ENCODE measurements around the gene CPEB3.

CPEB3 gene

DNA sequence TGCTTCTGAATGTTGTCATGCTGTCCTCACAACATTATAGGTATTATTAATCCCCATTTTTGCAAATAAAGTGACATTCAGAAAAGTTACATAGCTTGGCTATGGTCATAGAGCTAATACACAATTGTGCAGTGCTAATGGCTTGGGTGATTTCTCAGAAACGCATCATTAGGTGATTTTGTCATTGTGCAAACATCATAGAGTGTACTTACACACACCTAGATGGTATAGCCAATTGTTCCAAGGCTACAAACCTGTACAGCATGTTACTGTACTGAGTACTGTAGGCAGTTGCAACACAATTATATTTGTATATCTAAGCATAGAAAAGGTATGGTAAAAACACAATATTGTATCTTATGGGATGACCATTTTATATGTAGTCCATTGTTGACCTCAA is 276.3 kb downstream of the CPEB3 start:
- DNase-seq, result peak; percentile 20

GRCh38 chr10:92011560-92012214 is 279.2 kb downstream of the CPEB3 start:
- no peak for DNase-seq

DNA sequence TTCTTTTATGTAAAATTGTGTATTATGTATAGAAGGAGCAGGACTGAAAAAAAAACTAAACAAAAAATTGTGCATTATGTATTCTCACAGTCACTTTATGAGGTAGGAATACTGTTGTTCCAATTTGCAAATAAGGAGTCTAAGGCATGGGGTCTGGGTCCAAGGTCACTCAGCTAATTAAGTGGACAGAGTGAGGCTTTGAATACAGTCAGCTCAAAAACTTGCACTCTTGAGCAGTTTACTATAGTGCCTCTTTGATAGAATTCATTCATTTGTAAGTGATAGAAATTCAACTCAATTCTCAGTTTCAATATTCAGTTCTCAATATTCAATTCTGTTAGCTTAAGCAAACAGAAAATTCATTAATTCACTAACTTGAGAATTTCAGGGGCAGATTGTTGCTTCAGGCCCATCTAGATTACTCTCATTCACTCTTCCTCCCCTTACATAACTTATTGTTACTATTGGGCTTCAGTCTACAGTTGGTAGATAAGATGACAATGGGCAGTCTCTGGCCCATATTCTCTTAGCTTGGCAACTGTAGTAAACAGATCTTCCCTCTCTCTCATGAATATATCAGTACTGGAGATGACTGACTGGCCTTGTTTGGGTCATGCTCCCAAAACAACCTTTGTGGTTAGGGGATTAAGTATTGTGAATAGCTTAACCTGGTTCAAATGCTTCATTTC is 280.7 kb downstream of the CPEB3 start:
- DNase-seq, result no peak

- DNase-seq, result no peak
Observed at GRCh38 chr10:92009445-92009844, 281.4 kb downstream of the CPEB3 start.

- no peak for DNase-seq
Observed at GRCh38 chr10:92005978-92006377, 284.9 kb downstream of the CPEB3 start.

DNA sequence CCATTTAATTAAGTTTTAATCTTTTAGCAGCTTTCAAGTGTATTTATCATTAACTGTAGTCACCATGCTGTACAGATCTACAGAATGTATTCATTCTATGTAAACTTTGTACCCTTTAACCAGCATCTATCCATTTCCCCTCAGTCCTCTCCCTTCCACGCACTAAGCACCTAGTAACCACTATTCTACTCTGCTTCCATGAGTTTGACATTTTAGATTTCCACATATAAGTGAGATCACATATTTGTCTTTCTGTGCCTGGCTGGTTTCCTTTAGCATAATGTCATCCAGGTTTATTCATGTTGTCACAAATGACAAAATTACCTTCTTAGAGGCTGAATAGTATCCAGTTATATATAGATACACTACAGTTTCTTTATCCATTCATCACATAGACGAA is 287.6 kb downstream of the CPEB3 start:
- DNase-seq, result peak; percentile 6

- DNase-seq, result no peak
Observed at GRCh38 chr10:92001995-92002394, 288.9 kb downstream of the CPEB3 start.

DNA sequence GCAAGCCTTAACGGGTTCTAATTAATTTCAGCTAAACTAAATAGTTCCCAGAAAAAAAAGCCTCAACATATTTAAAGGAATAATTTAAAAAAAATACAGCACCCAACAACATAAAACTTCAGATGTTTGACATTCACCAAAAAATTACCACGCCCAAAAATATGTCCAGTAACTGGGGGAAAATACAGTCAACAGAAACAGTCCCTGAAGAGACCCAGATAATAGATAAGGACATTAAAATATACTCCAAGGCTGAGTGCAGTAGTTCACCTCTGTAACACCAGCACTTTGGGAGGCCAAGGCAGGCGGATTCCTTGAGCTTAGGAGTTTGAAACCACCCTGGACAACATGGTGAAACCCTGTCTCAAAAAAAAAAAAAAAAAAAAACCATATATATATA is 289.3 kb downstream of the CPEB3 start:
- no peak for DNase-seq
